GM23338 (cell line): ENCODE results near the gene M6PR.

Source experiments
- CTCF ChIP-seq, 2 experiments: fragments of 200-600 bp in 1 of 2; sonication (generic) in 1 of 2; conservative IDR thresholded peaks; 2 replicates each; pipeline versions ENCODE4 v1.5.1 to v1.6.1; 2016 to 2017; ENCODE audit warnings: antibody characterized with exemption in 2 of 2, low read depth in 2 of 2, mild to moderate bottlenecking in 2 of 2, moderate library complexity in 1 of 2
- EZH2 ChIP-seq: fragments of 200-600 bp; sonication (generic); IDR thresholded peaks from one replicate; pipeline ENCODE4 v1.8.0; 2017; ENCODE audit warnings: antibody characterized with exemption, mild to moderate bottlenecking, low read depth; ENCODE audit not compliant: unreplicated experiment
- EZH2phosphoT487 ChIP-seq: fragments of 200-600 bp; sonication (generic); IDR thresholded peaks from one replicate; pipeline ENCODE4 v1.8.1; 2018; ENCODE audit warnings: antibody characterized with exemption; ENCODE audit not compliant: unreplicated experiment
- JUNB ChIP-seq: IDR thresholded peaks from one replicate; pipeline ENCODE4 v1.6.1; 2016; ENCODE audit warnings: antibody characterized with exemption; ENCODE audit not compliant: unreplicated experiment
- NANOG ChIP-seq: IDR thresholded peaks from 2 replicates; pipeline ENCODE4 v1.6.1; 2016; ENCODE audit warnings: antibody characterized with exemption, borderline replicate concordance
- POLR2AphosphoS5 ChIP-seq: IDR thresholded peaks from 2 replicates; pipeline ENCODE4 v1.6.1; 2016; ENCODE audit warnings: antibody characterized with exemption, low read depth
- STAT1 ChIP-seq: IDR thresholded peaks from one replicate; pipeline ENCODE4 v1.6.1; 2016; ENCODE audit warnings: antibody characterized with exemption; ENCODE audit not compliant: unreplicated experiment
- TF ChIP-seq, protein P1 (sequence below): IDR thresholded peaks from one replicate; pipeline ENCODE4 v1.6.1; 2018; ENCODE audit warnings: antibody characterized with exemption; ENCODE audit not compliant: unreplicated experiment

- TF ChIP-seq CTCF (conservative IDR thresholded peaks at IDR 0.05; ENCODE audit: low read depth in 2 of 2) (no peak), EZH2 (no peak), EZH2phosphoT487 (no peak), JUNB (no peak), STAT1 (no peak), POLR2AphosphoS5 (no peak), NANOG (no peak)
- TF ChIP-seq, protein P1, sequence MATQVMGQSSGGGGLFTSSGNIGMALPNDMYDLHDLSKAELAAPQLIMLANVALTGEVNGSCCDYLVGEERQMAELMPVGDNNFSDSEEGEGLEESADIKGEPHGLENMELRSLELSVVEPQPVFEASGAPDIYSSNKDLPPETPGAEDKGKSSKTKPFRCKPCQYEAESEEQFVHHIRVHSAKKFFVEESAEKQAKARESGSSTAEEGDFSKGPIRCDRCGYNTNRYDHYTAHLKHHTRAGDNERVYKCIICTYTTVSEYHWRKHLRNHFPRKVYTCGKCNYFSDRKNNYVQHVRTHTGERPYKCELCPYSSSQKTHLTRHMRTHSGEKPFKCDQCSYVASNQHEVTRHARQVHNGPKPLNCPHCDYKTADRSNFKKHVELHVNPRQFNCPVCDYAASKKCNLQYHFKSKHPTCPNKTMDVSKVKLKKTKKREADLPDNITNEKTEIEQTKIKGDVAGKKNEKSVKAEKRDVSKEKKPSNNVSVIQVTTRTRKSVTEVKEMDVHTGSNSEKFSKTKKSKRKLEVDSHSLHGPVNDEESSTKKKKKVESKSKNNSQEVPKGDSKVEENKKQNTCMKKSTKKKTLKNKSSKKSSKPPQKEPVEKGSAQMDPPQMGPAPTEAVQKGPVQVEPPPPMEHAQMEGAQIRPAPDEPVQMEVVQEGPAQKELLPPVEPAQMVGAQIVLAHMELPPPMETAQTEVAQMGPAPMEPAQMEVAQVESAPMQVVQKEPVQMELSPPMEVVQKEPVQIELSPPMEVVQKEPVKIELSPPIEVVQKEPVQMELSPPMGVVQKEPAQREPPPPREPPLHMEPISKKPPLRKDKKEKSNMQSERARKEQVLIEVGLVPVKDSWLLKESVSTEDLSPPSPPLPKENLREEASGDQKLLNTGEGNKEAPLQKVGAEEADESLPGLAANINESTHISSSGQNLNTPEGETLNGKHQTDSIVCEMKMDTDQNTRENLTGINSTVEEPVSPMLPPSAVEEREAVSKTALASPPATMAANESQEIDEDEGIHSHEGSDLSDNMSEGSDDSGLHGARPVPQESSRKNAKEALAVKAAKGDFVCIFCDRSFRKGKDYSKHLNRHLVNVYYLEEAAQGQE: no peak
Measured at GRCh38 chr12:8906266-8907180, 42.9 kb downstream of the M6PR start.
